K562 (cell line): Measurements from ENCODE around the gene PAX8. TPM values are rescaled to one million over a fixed set of nuclear protein-coding genes. Genes with fewer than 3 reads are reported as not detected.

Experiments used
- ATAC-seq: fragments of 200-7000 bp; cut with Tn5 transposase; 3 replicates; pipeline ENCODE4 v1.9.1; 2020; ENCODE audit warnings: moderate library complexity
- BruUV-seq: library from RNA; stranded (reverse); fragments of 400-500 nt; replicated peaks from 2 replicates; lab custom pipeline; 2021; lab: Mats Ljungman, UMichigan
- CTCF ChIA-PET: fragments of 300-600 bp; formaldehyde crosslinking; extraction: SDS; loops from one replicate; lab custom pipeline; 2021; ENCODE audit warnings: low intra/inter-chr PET ratio; lab: Yijun Ruan, JAX
- POLR2A ChIA-PET: fragments of 300-600, 350-650 bp; sonication (Branson Sonifier 250); formaldehyde crosslinking; extraction: SDS; loops from one replicate; lab custom pipeline; 2021; ENCODE audit warnings: antibody characterized with exemption, inconsistent platforms; lab: Yijun Ruan, JAX
- DNase-seq, 4 experiments: peaks; one replicate each; pipeline versions ENCODE4 v3.0.0 to v3.0.0-alpha.2; 2011 to 2018; ENCODE audit warnings: low spot score in 3 of 4, mixed read lengths in 3 of 4; ENCODE audit errors: extremely low read depth in 1 of 4
- FAIRE-seq: peaks from 2 replicates; lab custom pipeline; 2011; peaks lifted over from hg19 to GRCh38; lab: Jason Lieb, UNC
- H2AFZ ChIP-seq: 2 replicates; pipeline ENCODE4 v1.6.0; 2011; ENCODE audit warnings: low read depth, low read length, control low read depth, inconsistent platforms
- H3K27ac ChIP-seq: fragments of 200-600 bp; 3 replicates; pipeline ENCODE4 v1.8.0; 2011; ENCODE audit warnings: low read depth, mild to moderate bottlenecking, control low read depth, inconsistent platforms, low read length, moderate library complexity, mixed read lengths; ENCODE audit errors: extremely low read depth
- H3K27me3 ChIP-seq, 2 experiments: fragments of 300-600 bp in 1 of 2; 2 replicates in 1 of 2; 3 replicates in 1 of 2; pipeline versions ENCODE4 v1.6.0 to v1.8.0; 2011; ENCODE audit warnings: inconsistent platforms in 2 of 2, low read length in 2 of 2, mild to moderate bottlenecking in 1 of 2, mixed read lengths in 1 of 2, moderate library complexity in 1 of 2; ENCODE audit not compliant: control insufficient read depth in 2 of 2, insufficient read depth in 2 of 2
- H3K36me3 ChIP-seq: fragments of 300-600 bp; 3 replicates; pipeline ENCODE4 v1.8.0; 2011; ENCODE audit warnings: mild to moderate bottlenecking, low read length, inconsistent platforms; ENCODE audit not compliant: control insufficient read depth, insufficient read depth
- H3K4me1 ChIP-seq, 2 experiments: fragments of 200-600 bp in 1 of 2; replicated peaks in 1 of 2; 2 replicates in 1 of 2; 3 replicates in 1 of 2; pipeline versions ENCODE4 v1.5.1 to v1.8.0; 2011; ENCODE audit warnings: inconsistent platforms in 2 of 2, low read length in 2 of 2, mild to moderate bottlenecking in 1 of 2, mixed read lengths in 1 of 2, moderate library complexity in 1 of 2; ENCODE audit not compliant: control insufficient read depth in 2 of 2, insufficient read depth in 2 of 2
- H3K4me2 ChIP-seq: 2 replicates; pipeline ENCODE4 v1.6.1; 2011; ENCODE audit warnings: low read length, control low read depth, inconsistent platforms, mixed read lengths; ENCODE audit not compliant: insufficient read depth
- H3K4me3 ChIP-seq: fragments of 200-600 bp; sonication (generic), shearing (Covaris generic); 2 replicates; pipeline ENCODE4 v1.5.1; 2016; ENCODE audit warnings: control low read depth, inconsistent platforms
- H3K79me2 ChIP-seq: fragments of 200-600 bp; 3 replicates; pipeline ENCODE4 v1.8.0; 2011; ENCODE audit warnings: low read length, inconsistent platforms; ENCODE audit not compliant: control insufficient read depth, insufficient read depth
- H3K9ac ChIP-seq, 2 experiments: 2 replicates each; pipeline versions ENCODE4 v1.6.0 to v1.6.1; 2011; ENCODE audit warnings: low read depth in 2 of 2, low read length in 2 of 2, control low read depth in 1 of 2, inconsistent platforms in 1 of 2, mild to moderate bottlenecking in 1 of 2, mixed read lengths in 1 of 2; ENCODE audit not compliant: insufficient read depth in 1 of 2
- H3K9me1 ChIP-seq: one replicate; pipeline ENCODE4 v1.6.0; 2011; ENCODE audit warnings: inconsistent platforms, mild to moderate bottlenecking, low read length, moderate library complexity; ENCODE audit not compliant: control insufficient read depth, insufficient read depth
- H3K9me3 ChIP-seq: replicated peaks from 2 replicates; pipeline ENCODE4 v1.5.1; 2011; ENCODE audit warnings: low read depth, low read length, inconsistent platforms; ENCODE audit not compliant: control insufficient read depth, insufficient read depth
- H4K20me1 ChIP-seq: replicated peaks from 2 replicates; pipeline ENCODE4 v1.6.1; 2011; ENCODE audit warnings: low read length, inconsistent platforms, mixed read lengths; ENCODE audit not compliant: control insufficient read depth, insufficient read depth
- C11orf30 ChIP-seq: fragments of 450-650 bp; IDR thresholded peaks from 2 replicates; pipeline ENCODE4 v1.6.1; 2016; ENCODE audit warnings: low read depth, mild to moderate bottlenecking
- EHMT2 ChIP-seq: fragments of 450-650 bp; IDR thresholded peaks from 2 replicates; pipeline ENCODE4 v1.6.1; 2018; ENCODE audit warnings: antibody characterized with exemption
- MNT ChIP-seq, 2 experiments: fragments of 450-650 bp; conservative IDR thresholded peaks; 2 replicates each; pipeline ENCODE4 v1.6.1; 2017; ENCODE audit warnings: mild to moderate bottlenecking in 2 of 2, moderate library complexity in 2 of 2
- NR2C1 ChIP-seq, 2 experiments: fragments of 450-650 bp; IDR thresholded peaks; 2 replicates each; pipeline ENCODE4 v1.6.1; 2017; ENCODE audit warnings: mild to moderate bottlenecking in 2 of 2, antibody characterized with exemption in 1 of 2, inconsistent platforms in 1 of 2, missing compliant biosample characterization in 1 of 2, missing genetic modification characterization in 1 of 2
- RNF2 ChIP-seq: sonication (generic); IDR thresholded peaks from 2 replicates; pipeline ENCODE4 v1.6.1; 2016
- ZNF316 ChIP-seq: fragments of 450-650 bp; IDR thresholded peaks from 2 replicates; pipeline ENCODE4 v1.6.1; 2016
- ZNF444 ChIP-seq: fragments of 250-450 bp; sonication (Bioruptor Pico); IDR thresholded peaks from 2 replicates; pipeline ENCODE4 v1.4.0; 2020; ENCODE audit warnings: mild to moderate bottlenecking, moderate library complexity
- WGBS: fragments of 100-300 bp; shearing (Covaris generic); methylation state at CpG from one replicate; pipeline ENCODE4 v1.1.6; 2016; ENCODE audit warnings: low coverage, mixed read lengths; ENCODE audit not compliant: insufficient coverage; ENCODE audit errors: missing lambda C conversion rate; 5-methylcytosine and 5-hydroxymethylcytosine counted together
- in situ Hi-C: fragments of 300-500 bp; cut with MboI; formaldehyde crosslinking; loops from 4 replicates; pipeline ENCODE4 v1.15.0; 2018; ENCODE audit warnings: inconsistent platforms, mixed read lengths
- intact Hi-C: fragments of 100-400 bp; cut with micrococcal nuclease; formaldehyde crosslinking; loops from 2 replicates; pipeline ENCODE4 v1.14.2; 2022
- polyA plus RNA-seq, 8 experiments: library from polyadenylated mRNA; depleted of rRNA in 4 of 8; stranded (reverse) in 5 of 8; unstranded in 3 of 8; fragments of >200 nt; fragmentation: Nextera tagmentation in 2 of 8; fragmentation: Illumina TruSeq in 1 of 8; extraction: Ambion mirVana in 2 of 8; extraction: Trizol in 1 of 8; gene quantifications; 2 replicates each; pipeline versions ENCODE4 v1.2.1 to v1.2.3, GENCODE V29; 2011 to 2014; ENCODE audit warnings: inconsistent platforms in 1 of 8, missing spikeins in 1 of 8
- total RNA-seq, 7 experiments: library from RNA; depleted of rRNA in 6 of 7; stranded (reverse); fragments of >200 nt in 6 of 7; fragmentation: Illumina TruSeq in 2 of 7; extraction: Trizol in 2 of 7; gene quantifications; 2 replicates each; pipeline versions ENCODE4 v1.2.1 to v1.2.3, GENCODE V29; 2011 to 2021; ENCODE audit warnings: low replicate concordance in 1 of 7
- TF ChIP-seq, protein P1 (sequence below): fragments of 450-650 bp; IDR thresholded peaks from 2 replicates; pipeline ENCODE4 v1.6.1; 2018; ENCODE audit warnings: mild to moderate bottlenecking, low read depth; ENCODE audit not compliant: partially characterized antibody

The PAX8 gene
- total and polyA plus RNA-seq, 9 of the 15 experiments (the other 6 are each of a cell fraction or from before 2014, with no cell fraction given): 0.13 to 2.1 (median 0.51) TPM

DNA sequence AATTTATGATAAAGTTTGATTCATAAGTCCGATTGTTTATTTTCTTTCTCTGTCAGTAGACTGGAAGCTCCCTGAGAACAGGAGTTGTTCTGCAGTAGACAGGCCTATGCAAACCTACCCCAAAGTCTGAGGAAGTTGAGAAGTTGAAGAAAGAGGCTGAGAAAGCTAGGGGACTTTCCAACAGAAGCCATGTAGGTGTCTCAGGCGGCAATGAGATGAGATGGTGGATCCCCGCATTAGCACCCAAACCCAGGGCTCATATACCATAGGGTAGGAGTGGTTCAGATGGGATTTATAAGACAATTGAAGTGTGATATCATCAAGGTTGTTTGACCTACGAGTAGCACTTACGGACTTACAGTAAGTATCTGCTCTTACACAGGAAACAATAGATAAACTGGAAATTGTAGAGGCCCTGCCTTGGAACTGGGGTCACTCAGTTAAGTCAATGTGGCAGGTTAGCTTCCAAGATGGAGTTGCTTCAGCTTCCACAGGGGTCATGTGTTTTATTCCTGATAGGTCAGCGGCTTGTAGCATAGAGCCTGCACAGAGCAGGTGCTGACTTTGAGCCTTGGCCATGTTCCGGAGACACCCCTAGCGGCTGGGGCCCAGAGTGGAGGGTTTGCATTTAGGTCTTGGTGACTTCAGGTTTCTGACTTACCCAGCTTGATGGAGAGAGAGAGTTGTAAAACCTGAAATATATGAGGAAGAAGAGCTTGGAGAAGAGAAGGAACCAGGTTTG lies 107.2 kb downstream of the PAX8 start:
- FAIRE-seq (no peak), ATAC-seq (no peak), DNase-seq (no peak)
- Histone ChIP-seq H3K79me2 (peaks cover 27% of the 10 kb centered on the region), H3K36me3 (peaks cover 6% of the 10 kb centered on the region; the same call in 1 of the 3 replicates), H3K4me3 (no peak overlapping the region), H3K4me1 (peaks cover 30 to 35% of the 10 kb centered on the region in 2 experiments), H3K4me2 (no peak overlapping the region), H4K20me1 (no peaks in the 10 kb centered on the region), H3K9me1 (peaks cover 2% of the 10 kb centered on the region), H2AFZ (no peak overlapping the region), H3K27ac (no peak overlapping the region), H3K9ac (no peak overlapping the region), H3K9me3 (no peaks in the 10 kb centered on the region), H3K27me3 (no peaks in the 10 kb centered on the region)
- no peak for TF ChIP-seq EHMT2
- TF ChIP-seq NR2C1 (IDR thresholded peaks at IDR 0.05): no peak
- TF ChIP-seq NR2C1 (tag; IDR thresholded peaks at IDR 0.05): 0 out of 2 replicates have a peak, but pooled peaks have one; percentile 19
- TF ChIP-seq ZNF316: peak; percentile 33; the same call in 1 of the 2 replicates
- ChIA-PET CTCF (no interaction called here), POLR2A (interaction anchor here (0.6 to 1.1 kb wide), 3 partner anchors 10 to 64 kb away, joined by 4 read pairs; no protein-coding TSS in a partner anchor)
- in situ Hi-C loops (no loop called here), intact Hi-C loops (loop anchor here (5.0 kb wide), 1 partner anchor 34 kb away; no protein-coding TSS in a partner anchor)
- no TSS peak for BruUV-seq
- WGBS: 66% methylated on average over 8 of the region's 8 CpGs

- Histone ChIP-seq H3K4me2 (no peak overlapping the region), H3K79me2 (peaks cover 9% of the 10 kb centered on the region), H3K36me3 (no peaks in the 10 kb centered on the region), H3K4me1 (peaks cover 22 to 24% of the 10 kb centered on the region in 2 experiments), H2AFZ (no peak overlapping the region), H3K27me3 (no peaks in the 10 kb centered on the region), H3K9ac (no peak overlapping the region), H3K9me3 (no peaks in the 10 kb centered on the region), H3K9me1 (no peaks in the 10 kb centered on the region), H3K27ac (no peak overlapping the region), H4K20me1 (no peaks in the 10 kb centered on the region), H3K4me3 (no peak overlapping the region)
- POLR2A ChIA-PET: no interaction called here
- ATAC-seq: no peak
- in situ Hi-C loops: no loop called here
- intact Hi-C loops: no loop called here
- WGBS: 39% methylated on average over 3 of the region's 3 CpGs
- CTCF ChIA-PET: no interaction called here
- DNase-seq: no peak
- no peak for FAIRE-seq
- BruUV-seq: no TSS peak
- TF ChIP-seq, protein P1, sequence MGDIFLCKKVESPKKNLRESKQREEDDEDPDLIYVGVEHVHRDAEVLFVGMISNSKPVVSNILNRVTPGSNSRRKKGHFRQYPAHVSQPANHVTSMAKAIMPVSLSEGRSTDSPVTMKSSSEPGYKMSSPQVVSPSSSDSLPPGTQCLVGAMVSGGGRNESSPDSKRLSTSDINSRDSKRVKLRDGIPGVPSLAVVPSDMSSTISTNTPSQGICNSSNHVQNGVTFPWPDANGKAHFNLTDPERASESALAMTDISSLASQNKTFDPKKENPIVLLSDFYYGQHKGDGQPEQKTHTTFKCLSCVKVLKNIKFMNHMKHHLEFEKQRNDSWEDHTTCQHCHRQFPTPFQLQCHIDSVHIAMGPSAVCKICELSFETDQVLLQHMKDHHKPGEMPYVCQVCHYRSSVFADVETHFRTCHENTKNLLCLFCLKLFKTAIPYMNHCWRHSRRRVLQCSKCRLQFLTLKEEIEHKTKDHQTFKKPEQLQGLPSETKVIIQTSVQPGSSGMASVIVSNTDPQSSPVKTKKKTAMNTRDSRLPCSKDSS: no peak
- TF ChIP-seq ZNF444 (CRISPR knock-in tag) (no peak), C11orf30 (no peak), MNT (conservative IDR thresholded peaks at IDR 0.05) (no peak), RNF2 (no peak)
These were observed 109.1 kb downstream of the PAX8 start for GRCh38 chr2:113169586-113169985.
